SHP77 treated with DMSO at 0.1 percent for 48 hours (cell line): ENCODE results near the gene SDS.
"Not testable (repeated sequence)": the region's sequence is repeated elsewhere in the genome, so short reads cannot be mapped to it uniquely, and the experiment has no call there.

Experiments used
- DNase-seq: peaks from one replicate; lab custom pipeline; 2025; lab: John Stamatoyannopoulos, UW

The SDS gene

DNA sequence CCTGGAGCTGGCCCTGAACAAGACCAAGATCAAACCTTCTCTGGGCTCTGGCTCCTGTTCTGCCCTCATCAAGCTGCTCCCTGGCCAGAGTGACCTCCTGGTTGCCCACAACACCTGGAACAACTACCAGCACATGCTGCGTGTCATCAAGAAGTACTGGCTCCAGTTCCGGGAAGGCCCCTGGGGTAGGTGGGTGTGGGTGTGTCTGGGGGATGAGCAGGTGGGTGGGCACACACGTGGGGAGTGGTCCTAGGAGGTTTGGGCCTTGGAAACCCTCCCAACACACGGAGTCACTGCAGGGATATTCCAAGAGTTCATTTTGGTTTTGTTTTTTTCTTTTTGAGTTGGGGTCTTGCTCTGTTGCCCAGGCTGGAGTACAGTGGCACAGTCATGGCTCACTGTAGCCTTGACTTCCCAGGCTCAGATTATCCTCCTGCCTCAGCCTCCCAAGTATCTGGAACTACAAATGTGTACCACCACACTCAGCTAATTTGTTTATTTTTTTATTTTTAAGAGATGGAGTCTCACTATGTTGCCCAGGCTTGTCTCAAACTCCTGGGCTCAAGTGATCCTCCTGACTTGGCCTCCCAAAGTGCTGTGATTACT is 28.8 kb downstream of the SDS start:
- no peak for DNase-seq

- no peak for DNase-seq
Observed at GRCh38 chr12:113373969-113374368, 29.7 kb downstream of the SDS start.

- DNase-seq = no peak
Observed at GRCh38 chr12:113373440-113373839, 30.2 kb downstream of the SDS start.

- DNase-seq = no peak
Observed at GRCh38 chr12:113372371-113372770, 31.3 kb downstream of the SDS start.

DNA sequence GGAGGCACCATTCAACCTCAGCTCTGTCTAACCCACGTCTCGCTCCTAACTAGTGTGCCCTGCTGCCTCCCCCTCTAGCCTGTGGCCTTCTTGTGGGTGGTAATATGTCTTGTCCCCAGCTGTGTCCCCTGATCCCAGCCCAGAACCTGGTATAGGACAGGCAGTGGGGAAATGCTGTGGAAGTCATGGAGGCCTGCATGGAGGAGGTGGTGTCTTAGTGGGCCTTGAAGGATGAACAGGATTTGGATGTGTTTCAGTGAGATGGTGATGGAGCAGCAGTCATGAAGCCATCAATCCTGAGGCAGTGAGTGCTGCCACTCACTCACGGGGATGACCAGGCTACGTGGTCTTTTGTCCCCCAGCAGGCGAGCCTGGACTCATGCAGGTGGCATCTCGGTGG is 31.9 kb downstream of the SDS start:
- no peak for DNase-seq

- no peak for DNase-seq
Observed at GRCh38 chr12:113370923-113371682, 32.6 kb downstream of the SDS start.

DNA sequence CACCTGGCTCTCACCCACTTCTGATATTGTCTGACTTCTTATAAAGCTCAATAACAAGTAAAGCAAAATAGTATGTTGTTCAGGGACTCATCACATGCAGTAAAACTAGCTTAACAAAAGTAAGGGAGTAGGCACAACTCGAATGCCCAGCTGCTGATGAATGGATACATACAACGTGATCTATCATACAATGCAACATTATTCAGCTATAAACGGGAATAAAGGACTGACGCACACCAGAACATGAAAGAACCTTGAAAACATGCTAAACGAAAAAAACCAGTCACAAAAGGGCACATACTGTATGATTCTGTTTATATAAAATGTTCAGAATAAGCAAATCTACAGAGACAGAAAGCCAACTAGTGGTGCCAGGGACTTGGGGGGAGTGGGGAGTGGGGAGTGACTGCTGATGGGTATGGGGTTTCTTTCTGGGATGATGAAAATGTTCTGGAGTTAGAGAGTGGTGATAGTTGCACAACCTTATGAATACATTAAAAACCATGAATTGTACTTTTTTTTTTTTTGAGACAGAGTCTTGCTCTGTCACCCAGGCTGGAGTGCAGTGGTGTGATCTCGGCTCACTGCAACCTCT is 34.2 kb downstream of the SDS start:
- no peak for DNase-seq

GRCh38 chr12:113368331-113368730 is 35.4 kb downstream of the SDS start:
- no peak for DNase-seq

GRCh38 chr12:113366827-113367226 is 36.9 kb downstream of the SDS start:
- no peak for DNase-seq

GRCh38 chr12:113365639-113366395 is 37.9 kb downstream of the SDS start:
- no peak for DNase-seq

GRCh38 chr12:113364698-113365097 is 39.0 kb downstream of the SDS start:
- no peak for DNase-seq

DNA sequence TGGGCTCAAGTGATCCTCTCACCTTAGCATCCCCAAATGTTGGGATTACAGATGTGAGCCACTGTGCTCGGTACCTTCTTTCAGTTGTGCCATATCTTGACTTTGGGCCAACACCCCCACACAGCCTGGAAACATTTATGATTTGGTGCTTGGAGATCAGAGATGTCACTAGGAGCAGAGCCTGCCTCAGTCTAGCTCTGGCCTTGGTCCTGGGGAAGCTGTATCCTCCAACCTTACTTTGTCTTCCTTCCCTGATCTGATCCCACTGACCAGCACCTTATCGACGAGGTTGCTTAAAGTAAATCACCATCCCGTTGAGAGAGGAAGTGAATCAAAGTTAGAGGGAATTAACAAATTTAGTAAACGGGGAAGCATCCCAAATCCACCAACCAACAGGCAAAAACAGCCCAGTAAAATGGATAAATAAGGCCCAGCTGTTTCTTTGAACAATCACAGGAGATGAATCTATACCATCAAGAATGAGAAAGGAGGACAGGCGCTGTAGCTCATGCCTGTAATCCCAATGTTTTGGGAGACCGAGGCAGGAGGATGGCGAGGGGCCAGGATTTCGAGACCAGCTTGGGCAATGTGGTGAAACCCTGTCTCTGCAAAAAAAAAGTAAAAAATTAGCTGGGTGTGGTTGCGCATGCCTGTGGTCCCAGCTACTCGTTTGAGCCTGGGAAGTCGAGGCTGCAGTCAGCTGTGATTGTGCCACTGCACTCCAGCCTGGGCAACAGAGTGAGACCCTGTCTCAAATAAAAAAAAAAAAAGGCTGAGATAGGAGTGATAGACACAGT is 41.9 kb downstream of the SDS start:
- no peak for DNase-seq

DNA sequence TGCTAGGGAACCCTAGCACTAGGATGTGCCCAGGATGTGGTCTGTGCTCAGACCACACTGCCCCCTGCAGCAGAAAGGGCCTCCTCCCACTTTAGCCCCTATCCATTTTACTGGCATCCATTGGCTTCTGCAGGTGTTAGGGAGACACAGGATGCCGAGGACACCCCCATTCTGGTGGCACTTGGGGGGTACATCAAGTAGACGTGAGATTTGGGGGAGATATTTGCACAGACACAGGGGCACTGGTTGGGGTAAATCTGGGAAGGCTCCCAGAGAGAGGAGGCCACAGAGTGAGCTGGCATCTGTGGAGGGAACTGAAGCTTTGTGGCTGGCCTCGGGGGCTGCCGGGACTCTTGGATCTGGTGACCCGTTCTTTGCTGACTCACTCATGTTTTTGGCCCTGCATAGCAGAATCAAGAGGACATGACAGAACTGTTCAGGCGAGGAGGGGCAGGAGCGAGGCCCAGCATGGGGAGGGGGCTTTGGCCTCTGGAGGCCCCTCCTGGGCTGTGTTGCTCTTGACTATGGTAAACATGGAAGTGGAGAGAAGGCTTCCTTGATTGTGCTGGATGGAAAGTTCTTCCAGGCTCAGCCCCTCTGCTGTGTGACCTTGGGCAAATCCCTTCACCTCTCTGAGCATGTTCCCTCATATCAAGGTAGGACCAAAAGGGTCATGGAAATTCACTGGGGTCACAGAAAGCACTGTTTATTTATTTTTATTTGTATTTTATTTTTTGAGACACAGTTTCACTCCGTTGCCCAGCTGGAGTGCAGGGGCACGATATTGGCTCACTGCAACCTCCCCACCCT is 43.5 kb downstream of the SDS start:
- no peak for DNase-seq

DNA sequence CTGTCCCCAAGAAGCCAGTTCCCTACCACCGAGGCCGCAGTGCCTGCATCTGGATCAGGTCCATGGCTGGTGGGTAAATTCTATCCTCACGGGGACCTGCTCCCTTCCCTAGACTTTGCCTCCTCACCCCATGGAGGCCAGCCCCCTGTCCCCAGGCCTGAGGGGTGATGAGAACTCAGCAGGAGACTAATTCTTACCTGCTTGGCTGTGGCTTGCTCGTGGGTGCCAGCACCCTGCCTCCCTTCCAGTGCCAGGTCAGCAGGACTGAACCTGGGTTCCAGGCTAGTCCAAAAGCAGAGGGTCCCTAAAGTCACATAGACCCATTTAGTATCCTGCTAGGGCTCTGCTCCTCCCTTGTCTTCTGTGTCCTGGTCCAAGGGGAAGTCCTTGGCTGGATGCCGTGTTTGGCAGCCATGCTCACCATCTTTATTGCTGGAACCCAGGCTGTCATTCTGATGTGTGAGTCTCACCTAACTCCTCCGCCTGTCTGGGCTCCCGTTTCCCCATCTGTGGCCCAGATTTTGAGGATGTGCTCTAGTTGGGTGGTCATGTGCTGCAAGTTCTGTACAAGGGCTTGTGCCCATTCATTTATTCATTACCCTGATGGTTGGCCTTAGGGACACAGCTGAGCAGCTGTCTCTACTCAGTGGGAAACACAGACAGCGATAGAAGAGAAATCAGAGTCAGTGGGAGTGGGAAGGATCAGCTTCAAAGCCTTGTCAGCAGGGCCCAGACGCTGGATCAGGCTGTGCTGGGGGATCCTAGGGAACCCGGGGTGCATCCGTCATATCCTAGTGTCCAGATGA is 44.4 kb downstream of the SDS start:
- DNase-seq = no peak

- DNase-seq = peak; percentile 80
Observed at GRCh38 chr12:113358381-113359132, 45.1 kb downstream of the SDS start, which contains the start of gene PLBD2. Gene PLBD2 (plus strand): TSS chr12:113358587. CDS start chr12:113358601, 14 bp downstream.

DNA sequence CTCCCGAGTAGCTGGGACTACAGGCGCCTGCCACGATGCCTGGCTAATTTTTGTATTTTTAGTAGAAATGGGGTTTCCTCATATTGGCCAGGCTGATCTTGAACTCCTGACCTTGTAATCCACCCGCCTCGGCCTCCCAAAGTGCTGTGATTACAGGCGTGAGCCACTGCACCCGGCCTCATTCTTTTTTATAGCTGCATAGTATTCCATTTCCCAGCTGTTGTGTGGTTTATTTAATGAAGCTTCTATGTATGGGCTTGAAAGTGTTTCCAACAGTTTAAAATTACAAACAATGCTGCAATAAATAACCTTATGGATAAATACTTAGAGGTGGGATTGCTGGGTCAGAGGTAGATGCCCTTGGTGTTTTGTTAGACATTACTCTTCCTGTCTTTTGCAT is 49.5 kb downstream of the SDS start:
- DNase-seq = not testable (repeated sequence)

GRCh38 chr12:113351089-113351488 is 52.6 kb downstream of the SDS start:
- DNase-seq = no peak

GRCh38 chr12:113348849-113349536 is 54.7 kb downstream of the SDS start:
- DNase-seq = no peak

DNA sequence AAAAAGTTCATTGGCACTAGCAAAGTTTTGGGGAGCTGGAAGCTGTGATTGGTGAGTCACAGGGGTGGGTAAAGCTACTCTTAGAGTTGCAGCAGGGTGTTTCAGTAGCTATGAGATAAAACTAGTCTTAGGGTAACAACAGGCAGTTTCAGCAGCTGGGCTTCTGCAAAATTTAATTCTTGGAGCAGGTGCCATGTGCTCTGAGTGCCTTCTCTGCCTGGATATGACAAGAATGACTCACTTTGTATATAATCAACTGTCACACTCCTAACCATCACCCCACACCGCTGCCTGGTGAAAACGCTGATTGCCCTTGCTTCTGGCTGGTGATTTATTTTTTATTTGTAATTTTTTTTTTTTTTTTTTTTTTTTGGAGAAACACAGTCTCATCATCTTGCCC is 55.8 kb downstream of the SDS start:
- DNase-seq = no peak
